Stimulated activated CD4-positive, alpha-beta T cell treated with anti-CD3 and anti-CD28 coated beads, Interleukin-1b, Interleukin-23, amount 100 ng/mL, for 48 hours (primary cell): Measurements from ENCODE around the gene TNFAIP8.

ENCODE experiments used
- DNase-seq: peaks from one replicate; pipeline ENCODE4 v3.0.0-alpha.2; 2020

Gene TNFAIP8

GRCh38 chr5:119355685-119356611 lies at the start of gene TNFAIP8:
TSS of gene TNFAIP8 (plus strand) at chr5:119356019. CDS start at chr5:119356091, 72 bp downstream.
- DNase-seq: peak; percentile 86

GRCh38 chr5:119307170-119307569 lies 48.6 kb upstream of the TNFAIP8 start:
- no peak for DNase-seq

- DNase-seq: no peak
These were observed 46.5 kb upstream of the TNFAIP8 start for GRCh38 chr5:119309326-119309725.

GRCh38 chr5:119311688-119312087 lies 44.1 kb upstream of the TNFAIP8 start:
- DNase-seq: no peak

- DNase-seq: no peak
These were observed 43.4 kb upstream of the TNFAIP8 start for GRCh38 chr5:119312403-119312802.

- no peak for DNase-seq
These were observed 42.6 kb upstream of the TNFAIP8 start for GRCh38 chr5:119313197-119313596.

GRCh38 chr5:119313658-119314605 lies 41.9 kb upstream of the TNFAIP8 start:
- no peak for DNase-seq

- peak; percentile 70 for DNase-seq
These were observed 40.3 kb upstream of the TNFAIP8 start for GRCh38 chr5:119315516-119315949.

- DNase-seq: peak; percentile 66
These were observed 39.7 kb upstream of the TNFAIP8 start for GRCh38 chr5:119316086-119316485.

GRCh38 chr5:119316906-119317305 lies 38.9 kb upstream of the TNFAIP8 start:
- DNase-seq: no peak

- DNase-seq: peak; percentile 36
These were observed 37.4 kb upstream of the TNFAIP8 start for GRCh38 chr5:119318256-119318894.

- DNase-seq: no peak
These were observed 36.4 kb upstream of the TNFAIP8 start for GRCh38 chr5:119319401-119319800.

GRCh38 chr5:119319890-119320289 lies 35.9 kb upstream of the TNFAIP8 start:
- DNase-seq: no peak

- no peak for DNase-seq
These were observed 34.1 kb upstream of the TNFAIP8 start for GRCh38 chr5:119321569-119322311.

- no peak for DNase-seq
These were observed 33.4 kb upstream of the TNFAIP8 start for GRCh38 chr5:119322312-119322947.

- peak; percentile 36 for DNase-seq
These were observed 32.8 kb upstream of the TNFAIP8 start for GRCh38 chr5:119322948-119323537.

GRCh38 chr5:119323601-119324000 lies 32.2 kb upstream of the TNFAIP8 start:
- DNase-seq: no peak

- no peak for DNase-seq
These were observed 31.0 kb upstream of the TNFAIP8 start for GRCh38 chr5:119324842-119325241.

- peak; percentile 62 for DNase-seq
These were observed 28.8 kb upstream of the TNFAIP8 start for GRCh38 chr5:119327018-119327417.

GRCh38 chr5:119328753-119329602 lies 26.8 kb upstream of the TNFAIP8 start:
- DNase-seq: peak; percentile 71
